Mesenteric fat pad (tissue), 1 donor: Measurements from ENCODE around the gene SLC5A7. TPM values are rescaled to one million over a fixed set of nuclear protein-coding genes. Genes with fewer than 3 reads are reported as not detected.

Experiments
- DNase-seq: peaks from one replicate; pipeline ENCODE4 v3.0.0-alpha.2; 2020; ENCODE audit warnings: low spot score
- long read RNA-seq: library from polyadenylated mRNA; unstranded; transcript quantifications from one replicate; pipeline ENCODE4 v2.0.0, GENCODE V29; 2020
- total RNA-seq: library from RNA; stranded (reverse); fragmentation: NEBNext Ultra II Directional; extraction: Animal tissue kit (Norgen Biotek cat#: 25700); gene quantifications from one replicate; pipeline ENCODE4 v1.2.1, GENCODE V29; 2021
- donor health status: DM: yes; HTN: yes; CAD: no.

SLC5A7 gene
- total RNA-seq: not detected
- long read RNA-seq: 0 reads

DNA sequence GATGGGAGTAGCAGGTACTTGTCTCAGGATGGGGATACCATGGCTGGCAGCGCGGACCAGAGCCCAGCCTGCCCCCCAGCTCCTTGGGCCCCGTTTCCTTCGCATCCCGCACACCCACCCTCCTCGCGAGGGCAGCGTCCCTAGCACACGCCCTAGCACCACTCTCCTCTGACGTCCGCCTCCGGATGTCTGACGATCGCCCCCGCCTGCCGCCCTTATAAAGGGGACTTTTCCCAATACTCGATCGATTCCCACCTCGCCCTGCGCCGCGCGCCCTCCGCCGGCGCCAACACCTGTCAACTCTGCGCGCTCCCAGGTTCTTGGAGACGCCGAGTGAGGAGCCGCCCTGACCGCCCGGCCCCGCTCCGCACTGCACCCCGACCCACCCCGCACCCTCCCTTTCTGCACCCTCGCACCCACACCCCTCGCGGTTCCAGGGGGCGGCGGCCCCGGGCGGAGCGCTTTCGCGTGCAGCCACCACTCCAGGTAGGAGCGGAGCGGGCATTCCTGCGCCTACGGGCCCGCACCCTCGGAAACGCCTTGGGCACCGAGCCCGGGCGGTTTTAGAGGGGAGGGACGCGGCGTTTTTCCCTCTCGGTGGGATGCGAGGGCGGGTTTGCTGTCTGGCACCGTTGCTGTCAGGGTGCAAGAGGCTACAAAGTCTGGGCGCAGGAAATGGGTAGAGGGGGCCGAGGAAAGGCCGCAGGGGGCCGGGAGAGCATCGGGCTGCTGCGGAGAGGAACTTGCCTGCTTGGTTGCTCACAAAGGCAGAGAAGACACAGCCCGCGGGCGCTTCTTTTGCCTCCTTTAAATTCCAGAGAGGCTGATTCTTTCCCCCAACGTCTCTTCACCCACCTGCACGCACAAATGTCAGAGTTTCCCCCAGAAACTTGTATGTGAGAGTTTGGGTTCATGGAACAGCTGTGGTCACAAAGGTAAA lies at the start of gene SLC5A7:
Gene SLC5A7 (plus strand): TSS at position 247 of the 940 bp plus-strand sequence. CDS start 1,632 bp downstream, outside the sequence.
- DNase-seq: no peak

DNA sequence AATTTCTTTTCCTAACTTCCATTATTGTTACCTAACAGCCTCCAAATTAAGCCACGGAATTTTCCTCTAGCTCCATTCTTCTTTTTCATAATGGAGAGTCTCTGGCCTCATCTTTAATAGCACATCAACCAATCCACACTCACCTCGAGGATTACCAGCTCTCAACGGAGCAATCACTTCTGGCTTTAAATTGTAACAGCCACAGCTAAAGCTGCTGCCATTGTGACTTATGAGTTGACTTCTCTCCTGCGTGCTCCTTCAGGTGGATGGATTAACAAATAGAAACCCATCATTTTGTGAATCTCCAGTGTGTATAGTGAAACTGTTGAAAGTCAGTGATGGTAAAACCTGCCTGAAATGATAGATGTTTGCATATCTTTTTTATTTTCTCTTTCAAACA lies 24.9 kb upstream of the SLC5A7 start:
- no peak for DNase-seq

DNA sequence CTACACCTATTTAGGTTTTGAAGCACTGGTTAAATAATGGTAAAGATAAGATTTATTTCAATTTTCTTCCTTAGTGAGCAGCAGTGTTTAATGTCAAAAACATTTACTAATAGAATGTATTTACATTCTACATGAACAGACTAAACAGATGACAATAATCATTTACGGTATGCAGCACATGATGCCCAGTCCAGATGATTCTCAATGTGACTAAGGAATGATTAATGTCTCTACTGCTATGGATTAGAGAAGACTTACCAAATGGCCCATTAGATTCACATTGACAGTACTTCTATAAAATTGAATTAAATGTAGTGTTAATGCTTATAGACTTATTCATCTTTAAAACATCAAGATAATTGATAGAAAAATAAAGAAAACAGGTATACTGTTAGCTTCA lies 22.1 kb upstream of the SLC5A7 start:
- DNase-seq: no peak

DNA sequence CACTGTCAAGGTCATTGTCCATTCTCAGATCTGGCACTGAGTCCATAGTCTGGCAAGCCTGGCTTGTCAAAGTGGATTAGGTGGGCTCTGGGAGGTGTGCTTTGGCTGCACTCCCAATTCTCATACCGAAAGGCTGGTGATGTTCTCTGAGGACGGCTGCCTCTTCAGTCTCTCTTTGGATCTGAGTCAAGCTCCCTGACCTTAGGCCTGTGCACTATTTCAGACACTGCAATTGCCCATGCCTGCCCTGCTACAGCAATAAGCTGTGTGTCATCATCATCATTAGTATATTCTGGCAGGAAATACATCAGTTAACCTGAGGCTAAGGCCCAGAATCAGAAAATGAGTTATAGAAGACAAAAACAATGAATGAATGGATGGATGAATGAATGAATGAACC lies 1.6 kb upstream of the SLC5A7 start:
- DNase-seq: no peak

DNA sequence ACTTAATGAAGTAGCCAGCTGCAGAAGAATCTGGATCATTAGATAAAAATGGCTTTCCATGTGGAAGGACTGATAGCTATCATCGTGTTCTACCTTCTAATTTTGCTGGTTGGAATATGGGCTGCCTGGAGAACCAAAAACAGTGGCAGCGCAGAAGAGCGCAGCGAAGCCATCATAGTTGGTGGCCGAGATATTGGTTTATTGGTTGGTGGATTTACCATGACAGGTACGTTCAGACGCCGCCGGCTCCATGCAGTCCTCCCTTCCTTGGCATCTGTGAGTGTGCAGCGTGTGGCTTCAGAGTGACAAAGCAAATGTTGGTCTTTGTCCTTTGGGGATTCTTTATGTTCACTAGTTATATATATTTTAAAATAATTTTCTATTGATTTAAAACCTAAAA lies 1.8 kb downstream of the SLC5A7 start:
- no peak for DNase-seq

DNA sequence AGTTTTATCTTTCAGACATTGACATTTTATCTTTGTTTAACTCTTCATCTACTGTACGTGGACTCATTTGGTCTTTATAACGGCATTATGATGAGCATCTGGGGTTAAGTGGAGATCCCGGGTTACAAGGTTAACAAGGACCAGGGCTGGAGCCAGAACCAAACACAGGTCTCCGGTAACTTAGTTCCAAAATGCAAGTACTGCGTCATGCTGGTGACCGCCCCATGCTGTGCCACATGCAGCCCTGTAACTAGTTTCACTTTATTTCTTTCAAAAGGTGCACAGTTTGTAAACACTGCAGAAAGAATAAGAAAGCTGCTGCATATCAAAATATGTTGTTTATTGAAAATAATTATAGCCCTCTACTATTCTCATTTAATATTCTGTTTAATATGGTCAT lies 3.1 kb downstream of the SLC5A7 start:
- no peak for DNase-seq

DNA sequence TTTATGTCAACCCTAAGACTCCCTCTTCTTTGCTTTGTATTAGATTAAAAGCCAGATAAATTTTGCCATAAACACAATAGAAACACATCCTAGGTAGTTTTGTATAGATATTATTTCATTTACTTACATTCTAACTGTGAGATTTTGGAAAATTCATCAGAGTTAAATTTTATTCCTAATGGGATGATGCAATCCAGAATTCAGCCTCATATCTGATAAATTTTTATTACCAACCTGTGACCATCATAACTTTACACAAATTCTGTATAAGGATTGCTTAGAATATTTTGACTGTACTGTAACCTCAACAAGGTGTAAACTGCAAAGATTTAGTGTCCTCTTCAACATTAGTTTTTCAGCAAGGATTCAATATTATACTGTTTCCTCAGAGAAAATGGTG lies 4.4 kb downstream of the SLC5A7 start:
- DNase-seq: no peak

DNA sequence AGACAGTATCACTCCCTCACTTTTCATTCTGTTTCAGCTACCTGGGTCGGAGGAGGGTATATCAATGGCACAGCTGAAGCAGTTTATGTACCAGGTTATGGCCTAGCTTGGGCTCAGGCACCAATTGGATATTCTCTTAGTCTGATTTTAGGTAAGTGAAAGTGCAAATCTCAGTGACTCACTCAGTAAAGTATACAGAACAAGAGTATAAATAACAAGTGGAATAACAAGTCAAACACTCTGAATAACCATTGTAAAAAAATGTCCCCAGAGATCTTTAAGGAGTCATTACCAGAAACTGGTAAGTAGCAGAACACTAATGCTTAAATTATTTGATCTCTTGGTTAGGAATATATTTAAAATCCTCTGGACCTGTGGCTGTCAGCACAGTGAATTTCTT lies 5.7 kb downstream of the SLC5A7 start:
- no peak for DNase-seq

DNA sequence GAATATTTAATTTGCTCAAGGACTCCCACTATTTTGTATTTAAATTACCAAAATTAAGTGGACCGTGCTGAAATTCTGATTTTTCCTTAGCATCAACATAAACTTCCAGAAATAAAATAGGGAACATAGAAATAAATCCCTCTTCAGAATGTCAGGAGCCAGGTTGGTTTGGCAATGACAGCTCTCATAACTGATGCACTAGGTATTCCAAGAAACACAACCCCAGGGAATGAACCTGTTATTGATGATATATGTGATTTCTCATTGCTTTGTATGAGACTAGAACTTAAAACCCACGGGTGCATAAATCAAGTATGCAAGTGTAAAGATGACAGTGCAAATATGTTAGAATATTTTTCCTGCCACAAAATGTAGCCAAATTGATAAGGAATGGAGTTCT lies 12.8 kb downstream of the SLC5A7 start:
- no peak for DNase-seq

DNA sequence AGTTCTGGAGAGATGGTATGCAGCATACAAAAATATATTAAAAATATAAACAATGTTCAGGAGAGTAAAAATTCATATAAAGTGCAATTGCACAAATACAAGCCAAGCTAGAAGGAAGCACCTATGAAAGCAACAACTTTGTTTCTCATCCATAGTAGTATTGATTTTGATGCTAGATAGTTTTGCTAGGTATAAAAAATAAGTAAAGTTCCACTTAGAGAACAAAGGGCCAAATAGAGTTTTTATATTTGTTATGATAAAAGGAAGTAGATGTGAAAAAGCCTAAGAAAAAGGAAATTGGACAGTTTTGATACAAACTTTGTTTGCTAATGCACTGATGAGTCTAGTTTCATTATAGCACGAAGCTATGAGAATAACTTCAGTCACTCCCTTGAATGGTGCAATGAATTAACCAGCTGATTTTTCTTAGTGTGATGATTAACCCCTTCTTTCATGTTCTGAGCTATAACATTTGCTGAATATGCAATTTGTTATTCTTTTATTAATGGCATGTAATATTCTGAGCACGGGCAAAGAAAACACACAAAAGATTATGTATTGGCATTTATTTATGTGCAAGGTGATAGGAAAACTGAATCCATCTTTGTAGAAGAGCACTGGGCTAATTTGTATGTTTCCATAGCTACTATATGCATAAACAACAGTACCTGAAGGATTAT lies 24.7 kb downstream of the SLC5A7 start:
- no peak for DNase-seq

DNA sequence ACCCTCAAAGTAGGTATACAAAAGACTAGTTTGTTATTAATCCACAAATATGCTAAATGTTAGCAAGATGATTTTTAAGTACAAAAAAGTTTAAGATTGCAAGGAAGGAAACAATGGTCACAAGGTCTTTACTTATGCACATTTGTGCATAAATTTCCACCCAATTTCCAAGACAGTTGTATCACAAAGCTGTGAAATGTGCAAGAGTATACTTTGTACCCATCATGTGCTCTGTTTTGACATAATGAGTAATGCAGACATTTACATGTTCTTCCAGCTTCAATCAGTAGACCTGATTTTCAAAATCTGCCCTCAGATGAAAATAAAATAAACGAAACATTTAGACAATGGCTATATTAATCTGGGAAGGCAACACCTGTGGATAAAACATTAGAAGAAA lies 27.0 kb downstream of the SLC5A7 start:
- no peak for DNase-seq

DNA sequence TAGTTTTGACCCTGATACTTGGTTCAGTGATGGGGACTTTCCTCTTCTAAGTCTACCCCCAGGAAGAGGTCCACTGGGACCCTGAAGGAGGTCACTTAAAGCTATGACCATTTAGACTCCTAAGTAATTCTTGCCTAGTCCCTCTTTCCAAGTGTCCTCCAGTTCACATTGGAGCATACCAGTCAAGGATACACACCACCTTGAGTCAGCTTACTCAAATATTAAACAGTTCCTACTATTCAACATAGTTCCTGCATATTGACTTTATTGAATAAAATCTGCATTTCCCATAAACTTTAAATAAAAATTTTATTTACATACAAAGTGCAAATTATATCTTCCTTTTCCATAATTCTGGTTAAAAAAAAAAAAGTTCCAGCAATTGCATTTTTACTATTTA lies 36.3 kb downstream of the SLC5A7 start:
- DNase-seq: no peak

DNA sequence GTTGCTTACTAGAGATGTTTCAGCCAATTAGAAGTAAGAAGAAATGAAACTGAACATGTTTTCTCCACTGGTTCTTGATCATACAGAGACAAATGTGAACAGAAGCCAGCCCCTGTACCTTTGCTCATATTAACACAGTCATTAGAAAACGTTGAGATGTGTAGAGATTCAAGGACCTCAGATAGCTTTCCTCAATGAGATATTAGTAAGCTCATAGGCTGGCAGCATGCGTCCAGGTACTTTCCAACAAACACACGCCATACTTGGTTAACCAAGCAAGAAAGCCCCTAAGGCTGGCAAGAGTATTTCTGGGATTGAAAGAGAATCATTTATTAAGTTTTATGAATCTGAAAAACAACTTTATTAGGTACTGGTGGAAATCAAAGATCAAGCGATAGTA lies 37.5 kb downstream of the SLC5A7 start:
- DNase-seq: no peak

DNA sequence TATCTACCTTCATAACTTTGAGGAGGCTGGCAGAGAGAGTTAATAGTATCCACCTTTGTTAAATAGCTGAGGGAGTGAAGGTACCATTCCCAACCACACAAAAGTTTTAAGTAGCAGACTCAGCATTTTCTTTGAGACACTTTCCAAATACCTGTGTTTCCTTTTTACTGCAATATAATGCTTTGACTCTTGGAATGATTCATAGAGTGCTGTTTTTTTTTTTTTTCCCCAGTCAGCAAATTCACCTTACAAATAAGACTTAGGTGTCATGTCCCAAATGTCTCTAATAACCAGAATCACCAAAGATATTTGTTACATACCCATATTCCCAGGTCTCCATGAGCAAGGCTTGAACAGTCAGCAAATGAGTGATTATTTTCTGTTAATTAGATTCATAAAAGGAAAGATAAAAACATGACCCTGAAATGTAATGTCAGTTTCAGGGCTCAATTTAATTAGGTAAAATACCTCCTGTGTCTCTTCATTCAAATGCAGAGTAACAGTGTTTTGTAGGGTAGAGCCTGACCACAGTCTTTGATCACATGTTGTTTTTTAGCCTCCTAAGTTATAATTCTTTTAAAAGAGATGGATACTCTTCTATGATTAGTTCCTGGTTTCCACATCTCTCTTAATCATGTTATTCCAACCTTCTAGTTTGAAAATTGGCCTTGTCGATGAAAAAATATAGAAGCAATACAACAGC lies 39.9 kb downstream of the SLC5A7 start:
- DNase-seq: no peak

DNA sequence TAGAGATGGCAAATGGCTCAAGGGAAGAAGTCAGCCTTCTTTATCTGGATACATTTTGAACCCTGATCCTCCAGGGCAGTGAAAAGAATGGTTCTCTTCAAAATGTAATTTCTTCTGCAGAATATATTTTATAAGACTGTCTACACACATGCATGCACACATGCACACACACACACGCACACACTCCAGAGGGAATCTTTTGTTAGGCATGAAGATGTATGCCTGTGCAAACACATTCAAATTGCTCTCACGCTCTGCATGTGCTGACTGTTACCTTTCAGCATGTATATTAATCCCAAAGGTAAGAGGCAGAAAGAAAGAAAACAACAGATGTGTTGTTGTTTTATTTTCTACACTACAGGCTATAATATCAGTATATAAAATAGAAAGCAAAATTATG lies 43.2 kb downstream of the SLC5A7 start:
- DNase-seq: no peak

DNA sequence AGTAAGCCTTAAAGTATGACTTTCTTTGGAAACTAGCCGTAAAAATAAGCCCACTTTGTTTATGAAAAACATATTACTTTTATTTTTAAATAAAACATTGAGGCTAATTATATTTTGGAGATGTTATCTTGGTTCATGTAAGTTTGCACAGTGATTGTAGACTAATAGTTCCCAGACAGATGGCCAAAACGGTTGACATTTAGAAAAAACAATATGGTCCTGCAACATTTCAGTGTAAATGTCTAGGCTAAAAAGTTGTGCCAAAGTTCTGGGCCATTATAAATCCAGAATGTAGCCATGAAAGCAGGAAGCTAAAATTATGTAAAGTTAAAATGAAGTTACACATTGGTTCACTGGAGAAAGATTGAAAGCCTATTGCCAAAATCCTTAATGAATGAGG lies 43.6 kb downstream of the SLC5A7 start:
- DNase-seq: no peak

DNA sequence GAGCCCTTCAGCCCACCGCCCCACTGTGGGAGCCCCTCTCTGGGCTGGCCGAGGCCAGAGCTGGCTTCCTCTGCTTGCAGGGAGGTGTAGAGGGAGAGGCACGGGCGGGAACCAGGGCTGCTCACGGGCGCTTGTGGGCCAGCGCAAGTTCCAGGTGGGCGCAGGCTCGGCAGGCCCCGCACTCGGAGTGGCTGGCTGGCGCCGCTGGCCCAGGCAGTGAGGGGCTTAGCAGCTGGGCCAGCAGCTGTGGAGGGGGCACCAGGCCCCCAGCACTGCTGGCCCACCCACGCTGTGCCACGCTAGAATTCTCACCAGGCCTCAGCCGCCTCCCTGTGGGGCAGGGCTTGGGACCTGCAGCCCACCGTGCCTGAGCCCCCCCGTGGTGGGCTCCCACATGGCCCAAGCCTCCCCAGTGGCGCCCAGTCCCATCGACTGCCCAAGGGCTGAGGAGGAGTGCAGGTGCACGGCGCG lies 45.2 kb downstream of the SLC5A7 start:
- DNase-seq: no peak

DNA sequence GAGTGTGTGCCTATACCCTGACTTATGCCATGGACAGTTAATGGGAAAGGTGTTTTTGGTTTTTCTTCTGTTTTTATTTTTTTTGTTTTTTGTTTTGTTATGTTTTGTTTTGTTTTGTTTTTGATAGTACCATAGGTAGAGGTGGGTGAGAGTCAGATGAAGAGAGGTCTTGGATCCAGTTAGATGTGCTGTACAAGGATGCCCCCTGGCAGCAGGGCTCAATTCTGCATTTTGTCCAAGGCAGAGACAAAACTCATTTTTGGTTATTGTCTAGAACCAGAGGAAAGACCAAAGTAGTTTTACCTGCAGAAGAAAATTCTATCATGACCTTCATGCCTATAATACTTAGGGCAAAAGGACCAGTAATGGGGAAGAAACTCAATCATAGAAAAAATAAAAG lies 48.5 kb downstream of the SLC5A7 start:
- no peak for DNase-seq

DNA sequence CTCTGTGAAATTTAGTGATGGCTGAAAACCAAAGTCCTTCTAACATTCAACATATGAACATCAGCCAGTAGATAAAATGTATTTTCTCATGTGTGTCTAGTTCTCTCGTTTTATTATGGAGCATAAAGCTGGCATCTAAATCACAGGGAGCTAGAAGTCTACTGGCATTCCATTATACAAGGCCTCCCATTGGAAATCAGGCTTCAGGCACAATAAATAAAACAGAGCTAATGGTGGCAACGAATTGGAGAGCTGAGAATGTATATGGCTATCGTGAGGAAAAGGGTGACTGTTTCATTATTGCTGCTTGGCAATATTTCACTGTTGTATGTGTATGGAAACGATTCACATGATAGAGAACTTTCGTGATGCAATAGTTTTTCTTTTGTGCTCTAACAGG lies 62.4 kb downstream of the SLC5A7 start:
- no peak for DNase-seq

DNA sequence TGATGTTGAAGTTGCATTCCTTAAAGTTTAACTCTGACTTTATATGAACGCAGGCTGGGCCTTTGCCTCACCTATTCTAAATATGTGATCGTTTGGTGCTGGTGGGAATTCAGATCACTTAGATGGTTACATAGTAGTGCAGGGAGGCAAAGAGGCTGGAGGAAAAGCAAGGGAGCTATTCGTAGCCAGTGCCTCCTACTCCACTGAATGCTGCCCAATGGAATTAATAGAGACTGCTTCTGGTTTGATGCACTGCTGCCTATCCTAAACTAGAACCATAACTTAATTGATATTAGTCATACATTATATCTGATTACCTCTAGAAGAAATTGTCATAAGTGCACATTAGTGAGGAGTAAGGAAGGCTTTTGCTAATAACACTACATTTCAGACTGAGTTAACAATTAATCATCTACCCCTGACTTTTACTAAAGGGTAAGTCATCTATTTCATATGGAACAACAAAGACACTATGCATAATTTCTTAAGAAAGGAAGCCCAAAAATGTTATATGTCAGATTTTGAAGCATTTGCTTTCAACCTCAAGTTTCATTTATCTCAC lies 72.3 kb downstream of the SLC5A7 start:
- no peak for DNase-seq

DNA sequence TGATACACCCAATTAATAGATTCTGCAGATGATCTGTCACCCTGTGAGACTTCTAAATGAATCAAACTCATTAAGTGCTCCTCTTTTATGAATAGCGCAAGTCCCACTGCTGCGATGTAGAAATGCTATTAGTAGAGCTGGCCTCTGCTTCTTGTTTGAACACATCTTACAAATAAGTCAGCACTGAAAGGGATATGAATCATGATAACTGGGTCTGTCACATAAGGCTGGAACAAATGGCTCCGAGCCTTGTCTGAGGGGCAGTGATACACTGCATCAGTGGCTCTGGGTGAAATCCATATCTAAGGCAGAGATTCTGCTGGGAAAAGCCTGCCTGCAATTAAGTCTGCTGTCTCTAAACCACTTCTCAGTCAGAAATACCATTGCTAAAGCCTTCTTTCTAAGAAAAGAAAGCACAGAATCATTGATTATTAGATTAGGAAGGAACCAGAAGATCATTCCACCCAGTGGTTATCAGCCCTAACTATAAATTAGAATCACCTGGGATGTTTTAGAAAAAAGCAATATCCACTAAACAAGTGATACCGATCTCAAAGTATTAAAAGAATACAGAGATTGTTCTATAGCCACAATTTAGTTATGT lies 75.2 kb downstream of the SLC5A7 start:
- DNase-seq: no peak
